Ovary (tissue), 3 donors: ENCODE data around the gene AP4B1.

Experiments used
- CTCF ChIP-seq, 3 donors: fragments of 450-650 bp in 2 of 3; fragments of 200-600 bp in 1 of 3; IDR thresholded peaks; one replicate each; pipeline versions ENCODE4 v1.5.1 to v1.8.0; 2016 to 2022; ENCODE audit warnings: antibody characterized with exemption in 3 of 3, mild to moderate bottlenecking in 1 of 3
- EP300 ChIP-seq: sonication (generic); formaldehyde crosslinking; IDR thresholded peaks from one replicate; pipeline ENCODE4 v1.6.1; 2017; ENCODE audit warnings: antibody characterized with exemption
- POLR2A ChIP-seq: fragments of 450-650 bp; IDR thresholded peaks from one replicate; pipeline ENCODE4 v1.6.1; 2017; ENCODE audit warnings: antibody characterized with exemption, mild to moderate bottlenecking, moderate library complexity
- donor health status: DM: no; HTN: no; CAD: no.

- TF ChIP-seq CTCF (IDR thresholded peaks at IDR 0.05) (no peak), POLR2A (no peak), EP300 (no peak)
Observed at GRCh38 chr1:113874012-113874879, 30.4 kb downstream of the AP4B1 start.
